Parathyroid adenoma (tissue), 2 donors: ENCODE measurements around the gene TSNAX.

Experiments used
- H2AFZ ChIP-seq: fragments of 300-600 bp; sonication (generic); one replicate; pipeline ENCODE4 v1.7.0; 2017; ENCODE audit warnings: antibody characterized with exemption, mild to moderate bottlenecking
- H3K27ac ChIP-seq: fragments of 300-600 bp; sonication (generic); one replicate; pipeline ENCODE4 v1.7.0; 2017
- H3K27me3 ChIP-seq: fragments of 300-600 bp; sonication (generic); one replicate; pipeline ENCODE4 v1.7.0; 2017; ENCODE audit warnings: low read length; ENCODE audit not compliant: control insufficient read depth, insufficient read depth
- H3K36me3 ChIP-seq: fragments of 300-600 bp; sonication (generic); one replicate; pipeline ENCODE4 v1.7.0; 2017; ENCODE audit warnings: low read length; ENCODE audit not compliant: control insufficient read depth, insufficient read depth
- H3K4me1 ChIP-seq: fragments of 300-600 bp; sonication (generic); one replicate; pipeline ENCODE4 v1.7.0; 2017; ENCODE audit warnings: control low read depth
- H3K4me2 ChIP-seq: fragments of 300-600 bp; sonication (generic); one replicate; pipeline ENCODE4 v1.7.0; 2017; ENCODE audit warnings: low read length
- H3K4me3 ChIP-seq: fragments of 300-600 bp; sonication (generic); one replicate; pipeline ENCODE4 v1.7.0; 2017; ENCODE audit warnings: low read depth, low read length
- H3K79me2 ChIP-seq: fragments of 300-600 bp; sonication (generic); one replicate; pipeline ENCODE4 v1.7.0; 2017; ENCODE audit warnings: control low read depth
- H3K9ac ChIP-seq: fragments of 300-600 bp; sonication (generic); one replicate; pipeline ENCODE4 v1.7.0; 2017; ENCODE audit warnings: mild to moderate bottlenecking
- H3K9me3 ChIP-seq: fragments of 300-600 bp; sonication (generic); one replicate; pipeline ENCODE4 v1.7.0; 2017; ENCODE audit warnings: low read length; ENCODE audit not compliant: control insufficient read depth
- CTCF ChIP-seq: fragments of 300-600 bp; sonication (generic); IDR thresholded peaks from one replicate; pipeline ENCODE4 v1.7.0; 2017; ENCODE audit warnings: antibody characterized with exemption, mild to moderate bottlenecking
- donor health status: primary hyperparathyroidism.

The TSNAX gene

GRCh38 chr1:231575472-231575871, 47.0 kb downstream of the TSNAX start:
- no peaks in the 10 kb centered on the region for H3K9me3 ChIP-seq
- H3K9ac ChIP-seq = no peak overlapping the region
- H3K27me3 ChIP-seq = no peaks in the 10 kb centered on the region
- H3K36me3 ChIP-seq = no peaks in the 10 kb centered on the region
- TF ChIP-seq CTCF = no peak
- H3K4me2 ChIP-seq = no peak overlapping the region
- H3K4me1 ChIP-seq = no peaks in the 10 kb centered on the region
- no peak overlapping the region for H2AFZ ChIP-seq
- no peak overlapping the region for H3K27ac ChIP-seq
- no peak overlapping the region for H3K4me3 ChIP-seq
- no peaks in the 10 kb centered on the region for H3K79me2 ChIP-seq

GRCh38 chr1:231576804-231577718, 48.6 kb downstream of the TSNAX start:
- Histone ChIP-seq H3K36me3 (no peaks in the 10 kb centered on the region), H3K27ac (no peak overlapping the region), H3K9me3 (no peaks in the 10 kb centered on the region), H3K4me3 (no peak overlapping the region), H3K9ac (no peak overlapping the region), H3K4me2 (no peak overlapping the region), H3K4me1 (no peaks in the 10 kb centered on the region), H3K79me2 (no peaks in the 10 kb centered on the region), H3K27me3 (no peaks in the 10 kb centered on the region), H2AFZ (no peak overlapping the region)
- TF ChIP-seq CTCF = no peak

- no peaks in the 10 kb centered on the region for H3K79me2 ChIP-seq
These were observed 52.4 kb downstream of the TSNAX start for GRCh38 chr1:231580874-231581273.

GRCh38 chr1:231581859-231582258, 53.4 kb downstream of the TSNAX start:
- Histone ChIP-seq H3K27me3 (no peaks in the 10 kb centered on the region), H3K36me3 (no peaks in the 10 kb centered on the region), H3K9ac (no peak overlapping the region), H3K4me1 (no peaks in the 10 kb centered on the region), H3K27ac (no peak overlapping the region), H3K4me2 (no peak overlapping the region), H2AFZ (no peak overlapping the region), H3K79me2 (no peaks in the 10 kb centered on the region), H3K4me3 (no peak overlapping the region), H3K9me3 (no peaks in the 10 kb centered on the region)
- TF ChIP-seq CTCF = no peak

More at GRCh38 chr1:231580874-231581273, 52.4 kb downstream of the TSNAX start:
- Histone ChIP-seq H3K36me3 (no peaks in the 10 kb centered on the region), H3K9me3 (no peaks in the 10 kb centered on the region), H2AFZ (no peak overlapping the region), H3K4me2 (no peak overlapping the region), H3K4me3 (no peak overlapping the region), H3K27me3 (no peaks in the 10 kb centered on the region), H3K4me1 (no peaks in the 10 kb centered on the region), H3K27ac (no peak overlapping the region), H3K9ac (no peak overlapping the region)
- no peak for TF ChIP-seq CTCF

GRCh38 chr1:231583376-231583775, 54.9 kb downstream of the TSNAX start:
- Histone ChIP-seq H2AFZ (no peak overlapping the region), H3K4me3 (no peak overlapping the region), H3K9ac (no peak overlapping the region), H3K4me2 (no peak overlapping the region), H3K4me1 (no peaks in the 10 kb centered on the region), H3K27ac (no peak overlapping the region), H3K36me3 (no peaks in the 10 kb centered on the region), H3K27me3 (no peaks in the 10 kb centered on the region), H3K79me2 (no peaks in the 10 kb centered on the region), H3K9me3 (no peaks in the 10 kb centered on the region)
- no peak for TF ChIP-seq CTCF
